Type B pancreatic cell (in vitro differentiated cells): Measurements from ENCODE around the gene CSH2. TPM values are rescaled to one million over a fixed set of nuclear protein-coding genes. Genes with fewer than 3 reads are reported as not detected.
"Not testable (repeated sequence)": the region's sequence is repeated elsewhere in the genome, so short reads cannot be mapped to it uniquely, and the experiment has no call there.

Experiments used
- DNase-seq: peaks from one replicate; pipeline ENCODE4 v3.0.0; 2021; ENCODE audit warnings: mixed read lengths; ENCODE audit not compliant: unreplicated experiment; ENCODE audit errors: extremely low spot score
- H3K27ac Mint-ChIP-seq: 2 replicates; pipeline ENCODE4 v1.8.0; 2021; ENCODE audit warnings: mild to moderate bottlenecking, mixed read lengths
- H3K27me3 Mint-ChIP-seq: 2 replicates; pipeline ENCODE4 v1.8.0; 2021; ENCODE audit warnings: mixed read lengths
- H3K36me3 Mint-ChIP-seq: 2 replicates; pipeline ENCODE4 v1.8.0; 2021; ENCODE audit warnings: mixed read lengths
- H3K4me1 Mint-ChIP-seq: one replicate; pipeline ENCODE4 v1.8.0; 2021; ENCODE audit warnings: mixed read lengths; ENCODE audit not compliant: unreplicated experiment
- H3K4me3 Mint-ChIP-seq: 2 replicates; pipeline ENCODE4 v1.8.0; 2021; ENCODE audit warnings: mild to moderate bottlenecking, mixed read lengths
- H3K9me3 Mint-ChIP-seq: 2 replicates; pipeline ENCODE4 v1.8.0; 2021; ENCODE audit warnings: mixed read lengths
- CTCF ChIP-seq: fragments of 200-600 bp; sonication (generic); conservative IDR thresholded peaks from 2 replicates; pipeline ENCODE4 v1.5.0; 2021; ENCODE audit warnings: antibody characterized with exemption, mild to moderate bottlenecking
- long read RNA-seq: library from polyadenylated mRNA; unstranded; transcript quantifications from one replicate; pipeline ENCODE4 v2.0.0, GENCODE V29; 2020
- total RNA-seq: library from RNA; stranded (reverse); gene quantifications from 2 replicates; pipeline ENCODE4 v1.2.1, GENCODE V29; 2021; ENCODE audit warnings: low replicate concordance

CSH2 gene
- total RNA-seq, result not detected in 2 replicates
- long read RNA-seq, result 0 reads

- not testable (repeated sequence) for H3K4me3 Mint-ChIP-seq, H3K4me1 Mint-ChIP-seq, H3K9me3 Mint-ChIP-seq, H3K27ac Mint-ChIP-seq, H3K27me3 Mint-ChIP-seq, H3K36me3 Mint-ChIP-seq, DNase-seq
Measured at GRCh38 chr17:63873577-63873976, at the start of gene CSH2. Gene CSH2 (minus strand): TSS chr17:63873677. CDS start chr17:63873614, 63 bp downstream.

- H3K4me1 Mint-ChIP-seq, DNase-seq, H3K4me3 Mint-ChIP-seq, H3K9me3 Mint-ChIP-seq, H3K27ac Mint-ChIP-seq, H3K36me3 Mint-ChIP-seq: not testable (repeated sequence)
- peaks cover 12% of the 10 kb centered on the region for H3K27me3 Mint-ChIP-seq
Measured at GRCh38 chr17:63922402-63922801, 48.9 kb upstream of the CSH2 start.

GRCh38 chr17:63920779-63921178 lies 47.3 kb upstream of the CSH2 start:
- H3K4me3 Mint-ChIP-seq, H3K36me3 Mint-ChIP-seq: not testable (repeated sequence)

GRCh38 chr17:63920050-63920449 lies 46.6 kb upstream of the CSH2 start:
- H3K36me3 Mint-ChIP-seq, DNase-seq, H3K4me1 Mint-ChIP-seq, H3K4me3 Mint-ChIP-seq, H3K9me3 Mint-ChIP-seq, H3K27ac Mint-ChIP-seq: not testable (repeated sequence)
- H3K27me3 Mint-ChIP-seq, result peaks cover 32% of the 10 kb centered on the region

More at GRCh38 chr17:63920779-63921178, 47.3 kb upstream of the CSH2 start:
- H3K4me1 Mint-ChIP-seq, DNase-seq, H3K27ac Mint-ChIP-seq, H3K9me3 Mint-ChIP-seq: not testable (repeated sequence)
- H3K27me3 Mint-ChIP-seq, result peaks cover 27% of the 10 kb centered on the region

- Mint-ChIP-seq H3K36me3 (no peaks in the 10 kb centered on the region), H3K4me3 (no peak overlapping the region), H3K4me1 (peaks cover 5% of the 10 kb centered on the region), H3K27me3 (peaks cover 32% of the 10 kb centered on the region), H3K27ac (no peak overlapping the region), H3K9me3 (no peaks in the 10 kb centered on the region)
- DNase-seq, result no peak
- TF ChIP-seq CTCF, result peak; percentile 87
Measured at GRCh38 chr17:63919311-63919723, 45.8 kb upstream of the CSH2 start.

GRCh38 chr17:63918789-63919305 lies 45.4 kb upstream of the CSH2 start, which contains the start of gene GH1:
Gene GH1 (minus strand): TSS chr17:63918839. CDS start chr17:63918776, 63 bp downstream.
- DNase-seq, H3K36me3 Mint-ChIP-seq, H3K4me3 Mint-ChIP-seq, H3K9me3 Mint-ChIP-seq, H3K27ac Mint-ChIP-seq, H3K4me1 Mint-ChIP-seq: not testable (repeated sequence)
- peaks cover 32% of the 10 kb centered on the region for H3K27me3 Mint-ChIP-seq

GRCh38 chr17:63918305-63918704 lies 44.8 kb upstream of the CSH2 start:
- no peak for DNase-seq
- no peaks in the 10 kb centered on the region for H3K9me3 Mint-ChIP-seq
- H3K4me3 Mint-ChIP-seq, result no peak overlapping the region
- H3K27me3 Mint-ChIP-seq, result peaks cover 32% of the 10 kb centered on the region
- no peaks in the 10 kb centered on the region for H3K36me3 Mint-ChIP-seq
- no peak for TF ChIP-seq CTCF
- peaks cover 5% of the 10 kb centered on the region for H3K4me1 Mint-ChIP-seq
- H3K27ac Mint-ChIP-seq, result no peak overlapping the region

GRCh38 chr17:63917646-63918045 lies 44.2 kb upstream of the CSH2 start:
- TF ChIP-seq CTCF, result no peak
- no peak for DNase-seq
- no peak overlapping the region for H3K27ac Mint-ChIP-seq
- H3K4me3 Mint-ChIP-seq, result no peak overlapping the region
- peaks cover 5% of the 10 kb centered on the region for H3K4me1 Mint-ChIP-seq
- H3K9me3 Mint-ChIP-seq, result no peaks in the 10 kb centered on the region
- H3K36me3 Mint-ChIP-seq, result no peaks in the 10 kb centered on the region
- peaks cover 32% of the 10 kb centered on the region for H3K27me3 Mint-ChIP-seq

GRCh38 chr17:63917206-63917605 lies 43.7 kb upstream of the CSH2 start:
- H3K27ac Mint-ChIP-seq, result not testable (repeated sequence)

More at GRCh38 chr17:63917206-63917605, 43.7 kb upstream of the CSH2 start:
- H3K9me3 Mint-ChIP-seq, DNase-seq, H3K4me1 Mint-ChIP-seq, H3K4me3 Mint-ChIP-seq, H3K36me3 Mint-ChIP-seq: not testable (repeated sequence)
- peaks cover 32% of the 10 kb centered on the region for H3K27me3 Mint-ChIP-seq
